Aorta (tissue), 5 donors: ENCODE data around the gene ARHGAP23. TPM values are rescaled to one million over a fixed set of nuclear protein-coding genes. Genes with fewer than 3 reads are reported as not detected.
"Not testable (repeated sequence)": the region's sequence is repeated elsewhere in the genome, so short reads cannot be mapped to it uniquely, and the experiment has no call there.

Source experiments
- ATAC-seq: fragments of 200-7000 bp; cut with Tn5 transposase; one replicate; pipeline ENCODE4 v1.9.1; 2022; ENCODE audit warnings: moderate library complexity; ENCODE audit not compliant: low FRiP score
- DNase-seq, 2 donors: peaks; one replicate each; pipeline ENCODE4 v3.0.0-alpha.2; 2020
- H3K27ac ChIP-seq, 2 donors: one replicate each; pipeline ENCODE4 v1.5.1; 2013; ENCODE audit warnings: low read length in 2 of 2, mild to moderate bottlenecking in 2 of 2, moderate library complexity in 2 of 2, control low read depth in 1 of 2, inconsistent platforms in 1 of 2, low read depth in 1 of 2
- H3K27me3 ChIP-seq, 2 donors: one replicate each; pipeline ENCODE4 v1.6.1; 2013; ENCODE audit warnings: control low read depth in 1 of 2, low read length in 1 of 2, mild to moderate bottlenecking in 1 of 2, moderate library complexity in 1 of 2; ENCODE audit not compliant: insufficient read depth in 2 of 2, control insufficient read depth in 1 of 2
- H3K36me3 ChIP-seq, 2 donors: one replicate each; pipeline ENCODE4 v1.6.1; 2013; ENCODE audit warnings: control low read depth in 1 of 2, low read length in 1 of 2, mild to moderate bottlenecking in 1 of 2; ENCODE audit not compliant: insufficient read depth in 2 of 2, control insufficient read depth in 1 of 2
- H3K4me1 ChIP-seq, 2 donors: one replicate each; pipeline ENCODE4 v1.6.1; 2013; ENCODE audit warnings: low read length in 2 of 2, control low read depth in 1 of 2, mild to moderate bottlenecking in 1 of 2, moderate library complexity in 1 of 2; ENCODE audit not compliant: insufficient read depth in 2 of 2, control insufficient read depth in 1 of 2
- H3K4me3 ChIP-seq, 2 donors: one replicate each; pipeline ENCODE4 v1.5.1; 2013; ENCODE audit warnings: low read length in 2 of 2, control low read depth in 1 of 2, mild to moderate bottlenecking in 1 of 2
- H3K9me3 ChIP-seq: one replicate; pipeline ENCODE4 v1.6.1; 2013; ENCODE audit warnings: mild to moderate bottlenecking, low read length; ENCODE audit not compliant: control insufficient read depth
- WGBS, 2 donors: extraction: QIAGEN DNeasy Blood & Tissue Kit; methylation state at CpG; one replicate each; pipeline ENCODE4 v1.1.7; 2013; 5-methylcytosine and 5-hydroxymethylcytosine counted together
- intact Hi-C, 2 donors: fragments of 100-400 bp; cut with DNase I; formaldehyde crosslinking; loops; one replicate each; pipeline versions ENCODE4 v1.14.2 to v1.15.0; 2022
- polyA plus RNA-seq, 2 donors: library from polyadenylated mRNA; stranded (reverse); fragments of 200-250 nt; gene quantifications; one replicate each; pipeline ENCODE4 v1.2.3, GENCODE V29; 2013
- total RNA-seq, 2 donors: library from RNA; stranded (reverse); fragmentation: NEBNext Ultra II Directional; extraction: Animal tissue kit (Norgen Biotek cat#: 25700); gene quantifications; one replicate each; pipeline ENCODE4 v1.2.1, GENCODE V29; 2021
- donor health status: healthy with polysubstance abuse.
- donor health status: Bipolar disorder and iron deficiency.
- donor health status: DM: no; HTN: no; CAD: no.
- donor health status: DM: no; HTN: no; CAD: no.
- donor health status: DM: yes; HTN: yes; CAD: no.

Gene ARHGAP23
- total and polyA plus RNA-seq, 4 donors = 6.9 to 126 (median 70.6) TPM

GRCh38 chr17:38465391-38466345, 37.4 kb downstream of the ARHGAP23 start:
- H3K9me3 ChIP-seq = no peaks in the 10 kb centered on the region
- peak; percentile 85 for ATAC-seq
- peaks cover 0 to 2% of the 10 kb centered on the region in 2 donors for H3K4me1 ChIP-seq
- intact Hi-C loops = loop anchor here (2.0 kb wide), 2 partner anchors 15 to 37 kb away; partner anchors contain the start of gene ARHGAP23 (in 1 of the 2)
- WGBS, 2 donors = 48 to 53% methylated on average over 22 to 23 of the region's 23 CpGs
- peak; percentile 92 to 94 for DNase-seq
- H3K27me3 ChIP-seq = no peaks in the 10 kb centered on the region
- H3K27ac ChIP-seq = peak overlapping the region; percentile 91 to 99
- peaks cover 0 to 4% of the 10 kb centered on the region in 2 donors for H3K36me3 ChIP-seq
- H3K4me3 ChIP-seq = peak overlapping the region in 1 of 2 donors; percentile 60

GRCh38 chr17:38466346-38467315, 38.4 kb downstream of the ARHGAP23 start:
- no peak for DNase-seq
- H3K4me3 ChIP-seq = no peak overlapping the region
- peaks cover 0 to 6% of the 10 kb centered on the region in 2 donors for H3K36me3 ChIP-seq
- H3K27ac ChIP-seq = peak overlapping the region; percentile 81 to 99
- no peaks in the 10 kb centered on the region for H3K9me3 ChIP-seq
- WGBS, 2 donors = 81 to 82% methylated on average over 52 to 57 of the region's 57 CpGs
- H3K4me1 ChIP-seq = peaks cover 0 to 2% of the 10 kb centered on the region in 2 donors
- intact Hi-C loops = no loop called here
- H3K27me3 ChIP-seq = no peaks in the 10 kb centered on the region
- ATAC-seq = no peak

GRCh38 chr17:38467491-38467890, 39.2 kb downstream of the ARHGAP23 start:
- peaks cover 0 to 2% of the 10 kb centered on the region in 2 donors for H3K4me1 ChIP-seq
- H3K9me3 ChIP-seq = no peaks in the 10 kb centered on the region
- no peaks in the 10 kb centered on the region for H3K27me3 ChIP-seq
- ATAC-seq (no peak), DNase-seq (no peak)
- no peak overlapping the region for H3K4me3 ChIP-seq
- peaks cover 0 to 6% of the 10 kb centered on the region in 2 donors for H3K36me3 ChIP-seq
- intact Hi-C loops = no loop called here
- no peak overlapping the region for H3K27ac ChIP-seq
- 0 to 53% methylated on average over 1 of the region's 1 CpG for WGBS, 2 donors

DNA sequence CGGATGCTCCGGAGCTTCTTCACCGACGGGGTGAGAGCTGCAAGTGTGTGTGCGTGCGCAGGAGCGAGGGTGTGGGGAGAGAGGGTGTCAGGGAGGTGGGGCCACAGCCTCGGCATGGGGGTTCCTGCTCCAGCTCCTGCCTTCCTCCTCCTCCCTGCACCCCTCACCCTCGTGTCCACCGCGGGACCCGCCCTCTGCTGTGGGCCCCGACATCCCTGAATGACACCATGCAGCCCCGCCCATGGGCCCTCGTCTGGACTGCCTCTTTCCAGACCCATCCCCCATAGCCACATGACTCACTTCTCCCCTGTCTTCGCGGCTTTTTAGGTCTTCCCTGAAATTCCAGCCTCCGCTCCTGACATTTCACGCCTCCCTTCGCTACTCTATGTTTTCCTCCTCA, 41.6 kb downstream of the ARHGAP23 start:
- ATAC-seq = no peak
- Histone ChIP-seq H3K4me1 (peaks cover 0 to 2% of the 10 kb centered on the region in 2 donors), H3K9me3 (no peaks in the 10 kb centered on the region), H3K36me3 (peaks cover 0 to 8% of the 10 kb centered on the region in 2 donors), H3K27ac (no peak overlapping the region), H3K27me3 (no peaks in the 10 kb centered on the region), H3K4me3 (no peak overlapping the region)
- intact Hi-C loops = no loop called here
- WGBS, 2 donors = 78 to 81% methylated on average over 15 to 20 of the region's 20 CpGs
- no peak for DNase-seq

DNA sequence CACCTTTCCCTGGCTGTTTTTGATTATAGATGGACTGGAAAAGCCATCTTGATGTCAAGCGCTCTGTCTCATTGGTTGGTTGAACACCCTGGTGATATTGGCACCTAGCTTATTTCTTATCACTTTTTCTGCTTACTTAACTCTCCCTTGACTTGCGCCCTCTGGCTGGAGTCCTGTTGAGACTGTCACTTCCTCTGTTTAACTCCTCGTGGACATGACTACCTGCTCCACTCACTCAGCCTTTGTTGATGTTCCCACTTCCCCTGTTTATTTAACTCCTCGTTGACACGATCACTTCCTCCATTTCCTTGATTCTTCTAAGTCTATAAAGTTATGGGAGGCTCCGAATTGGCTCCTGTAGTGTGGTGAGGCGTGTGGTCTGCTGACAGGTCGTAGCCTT, 43.0 kb downstream of the ARHGAP23 start:
- DNase-seq, H3K36me3 ChIP-seq: not testable (repeated sequence)

GRCh38 chr17:38474666-38475065, 46.4 kb downstream of the ARHGAP23 start:
- H3K36me3 ChIP-seq, ATAC-seq: not testable (repeated sequence)

More for the DNA sequence above, 43.0 kb downstream of the ARHGAP23 start:
- H3K27me3 ChIP-seq, intact Hi-C loops, H3K27ac ChIP-seq, H3K9me3 ChIP-seq, H3K4me3 ChIP-seq, H3K4me1 ChIP-seq, ATAC-seq: not testable (repeated sequence)
- WGBS, 2 donors = 54 to 64% methylated on average over 8 of the region's 8 CpGs

DNA sequence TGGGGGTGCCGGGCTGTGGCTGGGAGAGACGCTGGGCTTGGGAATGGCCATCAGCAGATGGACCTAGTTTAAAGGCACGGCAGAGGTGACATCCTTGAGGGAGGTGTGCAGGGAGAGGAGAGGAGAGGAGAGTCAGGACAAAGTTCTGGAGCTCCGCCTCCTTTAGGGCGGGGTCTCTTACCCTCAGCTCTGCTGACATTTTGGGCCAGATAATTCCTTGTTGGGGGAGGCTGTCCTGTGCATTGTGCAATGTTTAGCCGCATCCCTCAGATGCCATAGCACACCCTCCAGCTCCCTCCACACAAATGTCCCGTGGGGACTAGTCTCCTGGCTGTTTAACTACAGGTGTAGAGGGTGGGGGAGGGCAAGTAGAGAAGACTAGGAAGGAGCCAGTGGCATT, 48.3 kb downstream of the ARHGAP23 start:
- no peak overlapping the region for H3K4me3 ChIP-seq
- H3K27me3 ChIP-seq = no peaks in the 10 kb centered on the region
- H3K9me3 ChIP-seq = no peaks in the 10 kb centered on the region
- no peak for ATAC-seq
- DNase-seq = no peak
- intact Hi-C loops = no loop called here
- peaks cover 3 to 4% of the 10 kb centered on the region in 2 donors for H3K36me3 ChIP-seq
- H3K27ac ChIP-seq = no peak overlapping the region
- no peaks in the 10 kb centered on the region for H3K4me1 ChIP-seq
- WGBS, 2 donors = 82 to 84% methylated on average over 7 of the region's 7 CpGs

More at GRCh38 chr17:38474666-38475065, 46.4 kb downstream of the ARHGAP23 start:
- intact Hi-C loops, H3K9me3 ChIP-seq, H3K4me3 ChIP-seq, H3K4me1 ChIP-seq, H3K27me3 ChIP-seq, DNase-seq, H3K27ac ChIP-seq: not testable (repeated sequence)
- WGBS, 2 donors = 47 to 49% methylated on average over 7 to 8 of the region's 8 CpGs

DNA sequence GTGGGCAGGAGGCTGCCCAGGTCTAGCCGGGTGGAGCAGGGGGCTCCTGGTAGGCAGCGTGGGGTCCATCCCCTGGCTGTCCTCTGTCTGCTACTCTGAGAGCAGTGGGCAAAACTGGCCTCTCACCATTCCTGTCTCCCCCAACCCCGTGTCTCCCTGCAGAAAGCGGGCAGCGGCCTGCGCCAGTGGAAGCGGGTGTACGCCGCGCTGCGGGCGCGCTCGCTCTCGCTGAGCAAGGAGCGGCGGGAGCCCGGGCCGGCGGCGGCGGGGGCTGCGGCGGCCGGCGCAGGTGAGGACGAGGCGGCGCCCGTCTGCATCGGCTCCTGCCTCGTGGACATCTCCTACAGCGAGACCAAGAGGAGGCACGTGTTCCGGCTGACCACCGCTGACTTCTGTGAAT, 49.2 kb downstream of the ARHGAP23 start:
- H3K4me3 ChIP-seq, H3K27me3 ChIP-seq, intact Hi-C loops, H3K27ac ChIP-seq, H3K4me1 ChIP-seq, H3K9me3 ChIP-seq, DNase-seq, H3K36me3 ChIP-seq, ATAC-seq: not testable (repeated sequence)
- 96 to 99% methylated on average over 16 to 36 of the region's 36 CpGs for WGBS, 2 donors
